Uterus (tissue), 4 donors: Measurements from ENCODE around the gene ZEB1. TPM values are rescaled to one million over a fixed set of nuclear protein-coding genes. Genes with fewer than 3 reads are reported as not detected.
"Not testable (repeated sequence)": the region's sequence is repeated elsewhere in the genome, so short reads cannot be mapped to it uniquely, and the experiment has no call there.

ENCODE experiments used
- DNase-seq, 2 donors: peaks; one replicate each; pipeline ENCODE4 v3.0.0-alpha.2; 2019 to 2020
- H3K27ac ChIP-seq, 2 donors: fragments of 200-600 bp; sonication (generic); 1 replicate in 1 of 2; 2 replicates in 1 of 2; pipeline ENCODE4 v1.5.1; 2016 to 2018
- H3K27me3 ChIP-seq, 2 donors: fragments of 200-600 bp; sonication (generic); one replicate each; pipeline ENCODE4 v1.5.1; 2018 to 2019; ENCODE audit warnings: control low read depth in 1 of 2
- H3K36me3 ChIP-seq, 2 donors: fragments of 200-600 bp; sonication (generic); one replicate each; pipeline ENCODE4 v1.5.1; 2019; ENCODE audit warnings: control low read depth in 1 of 2
- H3K4me1 ChIP-seq, 2 donors: fragments of 200-600 bp; sonication (generic); one replicate each; pipeline ENCODE4 v1.5.1; 2018 to 2019; ENCODE audit warnings: control low read depth in 1 of 2
- H3K4me3 ChIP-seq, 2 donors: fragments of 200-600 bp; sonication (generic); 1 replicate in 1 of 2; 2 replicates in 1 of 2; pipeline ENCODE4 v1.5.1; 2018 to 2019; ENCODE audit warnings: mild to moderate bottlenecking in 1 of 2
- H3K9me3 ChIP-seq, 2 donors: fragments of 200-600 bp; sonication (generic); one replicate each; pipeline ENCODE4 v1.5.1; 2019; ENCODE audit warnings: control low read depth in 1 of 2
- CTCF ChIP-seq, 4 experiments: fragments of 200-600 bp in 2 of 4; fragments of 450-650 bp in 2 of 4; sonication (generic) in 2 of 4; IDR thresholded peaks; one replicate each; pipeline ENCODE4 v1.5.1; 2016 to 2019; ENCODE audit warnings: antibody characterized with exemption in 4 of 4, mild to moderate bottlenecking in 2 of 4, moderate library complexity in 1 of 4
- POLR2A ChIP-seq, 2 donors: fragments of 450-650 bp; IDR thresholded peaks; one replicate each; pipeline ENCODE4 v1.6.1; 2016; ENCODE audit warnings: antibody characterized with exemption in 2 of 2, mild to moderate bottlenecking in 1 of 2, moderate library complexity in 1 of 2
- intact Hi-C: fragments of 100-400 bp; cut with DNase I; formaldehyde crosslinking; loops from one replicate; pipeline ENCODE4 v1.15.1; 2023; ENCODE audit warnings: low total_unique reads
- total RNA-seq, 4 donors: library from RNA; depleted of rRNA in 3 of 4; stranded (reverse); fragments of >200 nt in 3 of 4; gene quantifications; one replicate each; pipeline versions ENCODE4 v1.1.0 to v1.2.4, GENCODE V29; 2014 to 2023
- donor health status: DM: yes; HTN: yes; CAD: no.

The ZEB1 gene
- total RNA-seq, 4 donors from 2014 or later = 97.6 to 229 (median 210) TPM

- TF ChIP-seq CTCF (IDR thresholded peaks at IDR 0.05) (no peak), POLR2A (IDR thresholded peaks at IDR 0.05) (no peak)
- no peak overlapping the region for H3K27ac ChIP-seq
Observed at GRCh38 chr10:31401287-31401686, 82.3 kb downstream of the ZEB1 start.

GRCh38 chr10:31404640-31405039 lies 85.6 kb downstream of the ZEB1 start:
- intact Hi-C loops = no loop called here
- no peak overlapping the region for H3K4me3 ChIP-seq
- H3K36me3 ChIP-seq = no peaks in the 10 kb centered on the region
- no peaks in the 10 kb centered on the region for H3K27me3 ChIP-seq
- H3K27ac ChIP-seq = no peak overlapping the region
- H3K4me1 ChIP-seq = no peaks in the 10 kb centered on the region
- TF ChIP-seq CTCF (IDR thresholded peaks at IDR 0.05) (no peak), POLR2A (IDR thresholded peaks at IDR 0.05) (no peak)
- no peaks in the 10 kb centered on the region for H3K9me3 ChIP-seq
- no peak for DNase-seq

More at GRCh38 chr10:31401287-31401686, 82.3 kb downstream of the ZEB1 start:
- H3K36me3 ChIP-seq = no peaks in the 10 kb centered on the region
- no peaks in the 10 kb centered on the region for H3K27me3 ChIP-seq
- H3K4me1 ChIP-seq = peaks cover 0 to 7% of the 10 kb centered on the region in 2 donors
- intact Hi-C loops = no loop called here
- DNase-seq = no peak
- H3K4me3 ChIP-seq = no peak overlapping the region
- no peaks in the 10 kb centered on the region for H3K9me3 ChIP-seq

- H3K27ac ChIP-seq, H3K4me3 ChIP-seq, H3K9me3 ChIP-seq, H3K36me3 ChIP-seq, H3K4me1 ChIP-seq, intact Hi-C loops, H3K27me3 ChIP-seq, DNase-seq: not testable (repeated sequence)
Observed at GRCh38 chr10:31405829-31406228, 86.8 kb downstream of the ZEB1 start.

GRCh38 chr10:31412397-31412796 lies 93.4 kb downstream of the ZEB1 start:
- H3K36me3 ChIP-seq, H3K9me3 ChIP-seq, H3K4me3 ChIP-seq, H3K4me1 ChIP-seq, DNase-seq, intact Hi-C loops, H3K27me3 ChIP-seq, H3K27ac ChIP-seq: not testable (repeated sequence)

GRCh38 chr10:31413325-31413724 lies 94.3 kb downstream of the ZEB1 start:
- Histone ChIP-seq H3K27ac (no peak overlapping the region), H3K9me3 (no peaks in the 10 kb centered on the region), H3K4me3 (no peak overlapping the region), H3K27me3 (no peaks in the 10 kb centered on the region), H3K36me3 (no peaks in the 10 kb centered on the region), H3K4me1 (no peaks in the 10 kb centered on the region)
- intact Hi-C loops = no loop called here
- no peak for DNase-seq
- TF ChIP-seq CTCF (IDR thresholded peaks at IDR 0.05) (no peak), POLR2A (IDR thresholded peaks at IDR 0.05) (no peak)

- no peaks in the 10 kb centered on the region for H3K9me3 ChIP-seq
- H3K27me3 ChIP-seq = no peaks in the 10 kb centered on the region
- H3K4me1 ChIP-seq = peaks cover under 1 to 9% of the 10 kb centered on the region in 2 donors
- H3K27ac ChIP-seq = no peak overlapping the region
- H3K4me3 ChIP-seq = no peak overlapping the region
- intact Hi-C loops = no loop called here
- H3K36me3 ChIP-seq = no peaks in the 10 kb centered on the region
- DNase-seq = no peak
- TF ChIP-seq POLR2A (IDR thresholded peaks at IDR 0.05) = no peak
- TF ChIP-seq CTCF (IDR thresholded peaks at IDR 0.05) = no peak
Observed at GRCh38 chr10:31418481-31418880, 99.5 kb downstream of the ZEB1 start.
